GM12892 (cell line): ENCODE results near the gene STS.

Experiments used
- DNase-seq: peaks from one replicate; pipeline ENCODE4 v3.0.0; 2011; ENCODE audit not compliant: insufficient read length
- FAIRE-seq: peaks from 2 replicates; lab custom pipeline; 2011; peaks lifted over from hg19 to GRCh38; lab: Jason Lieb, UNC
- POLR2A ChIP-seq: IDR thresholded peaks from 2 replicates; pipeline ENCODE4 v1.6.1; 2011; ENCODE audit warnings: low read depth, low read length, control low read depth
- POLR2AphosphoS5 ChIP-seq: IDR thresholded peaks from 2 replicates; pipeline ENCODE4 v1.6.1; 2011; ENCODE audit warnings: low read depth, low read length, control low read depth
- TAF1 ChIP-seq: IDR thresholded peaks from 2 replicates; pipeline ENCODE4 v1.6.1; 2011; ENCODE audit warnings: low read depth, mild to moderate bottlenecking, control low read depth, low read length, borderline replicate concordance

The STS gene

DNA sequence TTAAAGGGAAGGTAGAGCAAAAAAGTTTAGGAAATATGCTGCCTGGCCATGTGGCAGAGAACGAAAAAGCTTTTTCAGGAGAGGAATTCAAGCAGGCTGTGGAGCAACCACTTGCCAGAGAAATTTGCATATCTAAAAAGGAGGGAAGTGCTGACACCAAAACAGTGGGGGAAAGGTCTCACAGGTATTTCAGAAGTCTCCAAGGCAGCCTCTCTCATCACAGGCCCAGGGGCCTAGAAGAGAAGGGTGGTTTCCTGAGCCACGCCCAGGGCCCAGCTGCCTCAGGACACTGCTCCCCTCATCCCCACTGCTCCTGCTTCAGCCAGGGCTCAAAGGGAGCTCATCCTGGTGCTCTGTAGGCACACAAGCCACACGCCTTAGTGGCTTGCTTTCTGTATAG, 29.9 kb upstream of the STS start:
- DNase-seq (no peak), FAIRE-seq (peak; percentile 92)
- TF ChIP-seq TAF1 (no peak), POLR2A (no peak), POLR2AphosphoS5 (no peak)

DNA sequence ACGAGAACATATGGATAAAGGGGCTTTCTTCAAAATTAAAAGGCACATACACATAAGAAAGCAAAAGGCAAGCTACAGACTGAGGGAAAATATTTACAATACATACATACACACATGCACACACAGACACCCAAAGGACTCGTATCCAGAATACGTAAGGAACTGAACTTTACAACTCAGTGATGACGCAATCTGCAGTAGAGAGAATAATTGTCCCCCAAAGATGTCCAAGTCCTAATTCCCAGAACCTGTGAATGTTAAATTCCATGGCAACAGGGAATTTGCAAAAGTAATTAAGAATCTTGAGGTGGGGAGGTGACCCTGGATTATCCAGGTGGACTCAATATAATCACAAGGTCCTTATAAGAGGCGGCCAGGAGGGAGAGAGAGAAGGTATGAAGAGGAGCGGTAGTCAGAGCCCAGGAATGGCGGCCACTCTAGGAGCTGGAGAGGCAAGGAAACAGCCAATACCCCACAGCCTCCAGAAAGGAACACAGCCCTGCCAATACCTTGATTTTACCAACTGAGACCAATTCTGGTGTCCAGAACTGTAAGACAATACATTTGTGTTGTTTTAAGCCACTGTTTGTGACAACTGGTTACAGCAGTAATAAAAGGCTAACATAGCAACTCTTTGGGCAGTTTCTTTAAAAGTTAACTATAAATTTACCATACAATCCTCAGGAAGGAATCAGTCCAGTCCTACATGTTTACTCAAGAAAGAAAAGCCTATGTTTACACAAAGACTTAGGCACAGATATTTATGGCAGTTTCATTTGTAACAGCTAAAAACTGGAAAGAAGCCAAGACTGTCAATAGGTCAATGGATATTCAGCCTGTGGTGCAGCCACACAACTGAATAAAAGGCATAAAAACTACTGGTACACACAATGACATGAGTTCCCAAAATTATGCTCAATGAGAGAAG, 27.3 kb upstream of the STS start:
- DNase-seq (no peak), FAIRE-seq (peak; percentile 71)
- TF ChIP-seq TAF1 = no peak
- no peak for TF ChIP-seq POLR2A
- no peak for TF ChIP-seq POLR2AphosphoS5

DNA sequence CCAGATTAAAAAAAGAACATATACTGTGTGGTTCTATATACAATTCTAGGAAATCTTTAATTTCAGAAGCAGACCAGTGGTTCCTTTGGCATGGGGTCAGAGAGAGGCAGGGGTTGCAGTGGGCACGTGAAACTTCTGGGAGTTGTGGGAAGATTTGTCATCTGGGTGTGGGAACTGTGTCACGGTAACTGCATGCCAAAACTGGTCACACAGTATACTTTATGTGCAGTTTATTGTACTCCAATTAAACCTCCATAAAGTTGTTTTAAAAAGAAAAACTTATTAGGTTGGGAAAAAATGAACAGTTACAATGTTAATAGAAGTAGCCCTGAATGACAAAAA, 26.7 kb upstream of the STS start:
- DNase-seq = no peak
- FAIRE-seq = peak; percentile 24
- TF ChIP-seq POLR2A (no peak), TAF1 (no peak), POLR2AphosphoS5 (no peak)

- TF ChIP-seq TAF1 (no peak), POLR2A (no peak), POLR2AphosphoS5 (no peak)
- DNase-seq (no peak), FAIRE-seq (peak; percentile 44)
Measured at GRCh38 chrX:7127056-7127455, 20.5 kb upstream of the STS start.

DNA sequence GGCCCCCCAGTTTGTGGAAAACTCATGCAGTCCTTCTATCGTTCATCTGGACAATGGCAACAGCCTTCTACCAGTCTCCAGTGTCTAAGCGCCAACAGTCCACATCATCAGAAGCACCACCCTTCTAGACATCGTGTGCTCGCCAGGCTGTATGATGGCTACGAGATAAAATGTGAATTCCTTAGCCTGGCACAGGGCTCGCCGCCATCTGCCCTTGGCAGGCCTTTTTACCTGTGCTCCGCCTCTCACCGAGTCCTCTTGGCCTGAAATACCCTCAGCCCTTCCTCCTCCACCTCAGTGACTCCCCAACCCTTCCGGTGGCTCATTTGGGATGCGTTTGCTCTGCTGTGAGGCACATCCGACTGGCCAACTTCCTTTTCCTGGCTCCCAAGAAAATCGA, 15.9 kb upstream of the STS start:
- TF ChIP-seq POLR2AphosphoS5 (no peak), TAF1 (no peak), POLR2A (no peak)
- FAIRE-seq (no peak), DNase-seq (no peak)

DNA sequence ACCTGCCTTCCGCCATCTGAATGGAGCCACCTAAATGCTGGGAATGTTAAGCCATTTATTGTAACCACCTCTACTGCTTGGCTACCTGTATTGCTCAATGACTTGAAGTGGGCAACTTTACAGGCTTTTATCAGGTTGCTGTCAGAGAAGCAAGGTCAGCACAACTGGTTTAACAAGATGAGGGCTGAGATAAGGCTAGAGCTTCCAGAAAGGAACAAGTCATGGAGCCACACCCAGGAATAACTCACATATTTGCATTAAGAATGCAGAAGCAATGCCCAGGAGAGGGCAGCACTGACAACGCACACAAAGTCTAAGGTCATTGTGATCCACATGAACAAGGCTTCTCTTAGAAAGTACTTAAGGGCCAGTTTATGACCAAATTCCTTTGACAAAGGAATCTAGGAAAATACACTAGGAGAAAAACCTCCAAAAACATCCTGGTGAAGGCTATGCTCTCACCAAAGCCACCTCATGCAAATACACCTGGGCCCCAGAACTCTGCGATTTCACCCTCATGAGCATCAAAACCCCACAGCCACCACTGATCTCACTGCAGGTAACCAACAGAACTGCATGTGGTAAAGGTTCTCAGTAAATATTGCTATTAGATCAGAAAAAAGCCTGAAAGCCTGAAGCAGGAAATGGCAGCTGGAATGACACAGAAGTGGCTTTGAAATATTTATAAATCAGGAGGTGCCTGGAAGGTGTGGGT, 15.0 kb upstream of the STS start:
- DNase-seq = no peak
- FAIRE-seq = peak; percentile 87
- no peak for TF ChIP-seq TAF1
- no peak for TF ChIP-seq POLR2AphosphoS5
- TF ChIP-seq POLR2A = no peak

GRCh38 chrX:7133050-7133440, 14.5 kb upstream of the STS start:
- DNase-seq = no peak
- TF ChIP-seq POLR2A = no peak
- no peak for TF ChIP-seq POLR2AphosphoS5
- no peak for TF ChIP-seq TAF1

GRCh38 chrX:7134981-7135380, 12.5 kb upstream of the STS start:
- FAIRE-seq (no peak), DNase-seq (no peak)
- TF ChIP-seq TAF1 = no peak
- TF ChIP-seq POLR2AphosphoS5 = no peak
- no peak for TF ChIP-seq POLR2A

More at GRCh38 chrX:7133050-7133440, 14.5 kb upstream of the STS start:
- no peak for FAIRE-seq

DNA sequence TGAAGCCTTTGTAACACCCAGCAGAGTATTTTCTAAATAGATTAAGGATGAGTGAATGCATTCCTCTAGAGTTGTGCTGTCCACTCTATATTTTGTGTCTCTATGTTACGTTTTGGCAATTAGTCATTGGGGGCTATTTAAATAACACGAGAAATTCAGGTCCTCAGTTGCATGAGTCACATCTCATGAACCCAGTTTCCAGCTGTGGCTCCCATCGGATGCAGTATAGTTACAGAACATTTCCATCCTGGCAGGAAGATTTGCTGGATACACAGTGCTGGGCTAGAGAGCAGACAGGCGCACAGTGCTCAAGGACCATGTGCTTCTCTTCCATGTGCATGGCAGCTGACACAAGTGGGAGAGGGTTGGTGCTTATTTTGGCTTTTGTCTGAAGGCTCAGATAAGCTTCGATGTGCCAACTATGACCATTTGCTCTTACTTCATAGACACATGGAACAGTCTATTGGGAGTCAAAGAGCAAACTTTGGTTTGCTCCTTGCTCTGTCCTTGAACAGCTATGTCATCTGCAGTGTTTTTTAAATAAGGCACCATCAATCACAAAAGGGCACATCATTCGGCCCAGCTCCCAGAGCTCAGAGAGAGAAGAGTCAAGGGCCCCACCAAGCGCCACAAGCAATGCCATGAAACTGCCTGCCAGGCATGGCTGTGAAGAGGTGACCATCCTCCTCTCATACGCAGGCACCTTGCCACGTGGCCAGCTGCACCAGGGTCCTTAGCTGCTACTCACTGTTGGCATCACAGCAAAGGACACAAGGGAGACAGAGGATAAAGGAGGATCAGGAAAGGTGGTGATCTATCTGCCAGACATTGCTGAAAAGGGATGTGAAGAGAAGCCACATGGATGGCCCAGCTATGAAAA, 8.1 kb upstream of the STS start:
- DNase-seq (no peak), FAIRE-seq (no peak)
- TF ChIP-seq TAF1 (no peak), POLR2AphosphoS5 (no peak), POLR2A (no peak)

- FAIRE-seq = no peak
- TF ChIP-seq POLR2AphosphoS5 = no peak
- TF ChIP-seq POLR2A = no peak
- TF ChIP-seq TAF1 = no peak
- DNase-seq = no peak
Measured at GRCh38 chrX:7143076-7143475, 4.4 kb upstream of the STS start.

GRCh38 chrX:7143941-7144525, 3.5 kb upstream of the STS start:
- DNase-seq = no peak
- peak; percentile 88 for FAIRE-seq
- no peak for TF ChIP-seq POLR2AphosphoS5
- TF ChIP-seq TAF1 = no peak
- TF ChIP-seq POLR2A = no peak
